ENCODE measurements around the gene PFDN1.

GRCh38 chr5:140275837-140276236, 27.1 kb downstream of the PFDN1 start:
- TF ChIP-seq POLR2AphosphoS5 (IDR thresholded peaks at IDR 0.05), result no peak
- TF ChIP-seq, protein P1, sequence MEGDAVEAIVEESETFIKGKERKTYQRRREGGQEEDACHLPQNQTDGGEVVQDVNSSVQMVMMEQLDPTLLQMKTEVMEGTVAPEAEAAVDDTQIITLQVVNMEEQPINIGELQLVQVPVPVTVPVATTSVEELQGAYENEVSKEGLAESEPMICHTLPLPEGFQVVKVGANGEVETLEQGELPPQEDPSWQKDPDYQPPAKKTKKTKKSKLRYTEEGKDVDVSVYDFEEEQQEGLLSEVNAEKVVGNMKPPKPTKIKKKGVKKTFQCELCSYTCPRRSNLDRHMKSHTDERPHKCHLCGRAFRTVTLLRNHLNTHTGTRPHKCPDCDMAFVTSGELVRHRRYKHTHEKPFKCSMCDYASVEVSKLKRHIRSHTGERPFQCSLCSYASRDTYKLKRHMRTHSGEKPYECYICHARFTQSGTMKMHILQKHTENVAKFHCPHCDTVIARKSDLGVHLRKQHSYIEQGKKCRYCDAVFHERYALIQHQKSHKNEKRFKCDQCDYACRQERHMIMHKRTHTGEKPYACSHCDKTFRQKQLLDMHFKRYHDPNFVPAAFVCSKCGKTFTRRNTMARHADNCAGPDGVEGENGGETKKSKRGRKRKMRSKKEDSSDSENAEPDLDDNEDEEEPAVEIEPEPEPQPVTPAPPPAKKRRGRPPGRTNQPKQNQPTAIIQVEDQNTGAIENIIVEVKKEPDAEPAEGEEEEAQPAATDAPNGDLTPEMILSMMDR (IDR thresholded peaks at IDR 0.05), result no peak
- TF ChIP-seq POLR2A (IDR thresholded peaks at IDR 0.05), result no peak
- TF ChIP-seq EP300 (IDR thresholded peaks at IDR 0.05), result no peak
